ENCODE data around the gene ZNF513. TPM values are rescaled to one million over a fixed set of nuclear protein-coding genes. Genes with fewer than 3 reads are reported as not detected.
"Not testable (repeated sequence)": the region's sequence is repeated elsewhere in the genome, so short reads cannot be mapped to it uniquely, and the experiment has no call there.

The ZNF513 gene, protein sequence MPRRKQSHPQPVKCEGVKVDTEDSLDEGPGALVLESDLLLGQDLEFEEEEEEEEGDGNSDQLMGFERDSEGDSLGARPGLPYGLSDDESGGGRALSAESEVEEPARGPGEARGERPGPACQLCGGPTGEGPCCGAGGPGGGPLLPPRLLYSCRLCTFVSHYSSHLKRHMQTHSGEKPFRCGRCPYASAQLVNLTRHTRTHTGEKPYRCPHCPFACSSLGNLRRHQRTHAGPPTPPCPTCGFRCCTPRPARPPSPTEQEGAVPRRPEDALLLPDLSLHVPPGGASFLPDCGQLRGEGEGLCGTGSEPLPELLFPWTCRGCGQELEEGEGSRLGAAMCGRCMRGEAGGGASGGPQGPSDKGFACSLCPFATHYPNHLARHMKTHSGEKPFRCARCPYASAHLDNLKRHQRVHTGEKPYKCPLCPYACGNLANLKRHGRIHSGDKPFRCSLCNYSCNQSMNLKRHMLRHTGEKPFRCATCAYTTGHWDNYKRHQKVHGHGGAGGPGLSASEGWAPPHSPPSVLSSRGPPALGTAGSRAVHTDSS
- total RNA-seq (2014; rRNA removed; shearing (Covaris generic)) = 2.4 and 3.1 TPM in 2 replicates
- 8.6 and 9.5 TPM in 2 replicates for polyA plus RNA-seq (2015; cell fraction: cytosol; rRNA removed)
- 23.8 and 31.5 TPM in 2 replicates for polyA plus RNA-seq (2015; cell fraction: nucleus; rRNA removed)

DNA sequence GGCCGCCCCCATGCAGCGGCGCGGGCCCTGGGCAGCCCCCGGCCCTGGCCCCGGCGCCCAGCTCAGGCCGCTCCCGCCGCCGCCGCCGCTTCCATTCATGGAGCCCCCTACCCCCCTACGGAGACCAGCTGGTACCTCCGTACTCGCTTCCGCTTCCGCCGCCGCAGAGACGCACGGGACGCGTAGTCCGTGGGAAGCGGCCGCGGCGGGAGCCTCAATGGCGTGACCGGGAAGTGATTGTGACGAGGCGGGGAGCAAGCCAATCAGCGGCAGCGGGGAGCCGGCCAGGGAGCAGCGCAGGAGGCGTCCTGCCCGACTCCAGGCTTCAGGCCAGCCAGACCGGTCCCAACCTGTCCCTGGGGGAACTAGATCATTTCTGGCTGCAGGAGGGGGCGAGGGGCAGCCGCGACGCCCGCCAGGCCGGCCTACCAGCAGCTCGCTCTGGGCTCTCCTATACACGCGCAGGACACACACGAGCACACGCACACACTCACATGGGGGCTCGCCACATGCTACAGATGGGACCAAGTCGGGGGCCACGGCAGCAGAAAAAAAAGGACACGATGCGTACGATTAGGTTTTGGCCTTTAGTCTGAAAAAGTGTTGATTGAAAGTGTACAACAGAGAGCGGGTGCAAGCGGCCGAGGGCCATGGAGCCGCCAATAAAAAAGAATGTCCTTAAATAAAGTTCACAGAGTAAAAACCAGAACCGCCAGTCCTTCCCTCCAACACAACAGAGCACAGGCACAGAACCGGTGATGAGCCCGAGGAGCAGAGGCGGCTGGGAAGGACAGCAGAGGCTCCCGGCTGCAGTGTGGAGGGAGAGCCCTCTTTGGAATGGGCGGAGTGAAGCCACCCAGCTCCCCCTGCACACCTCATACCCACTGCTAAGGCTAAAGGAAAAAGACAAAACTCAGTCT is at the start of gene ZNF513:
Gene ZNF513, minus strand, starts transcription at position 109 of the 920 bp plus-strand sequence. CDS start 208 bp downstream, outside the sequence.
- peak; percentile 40 for DNase-seq (ENCODE audit: low read depth)

DNA sequence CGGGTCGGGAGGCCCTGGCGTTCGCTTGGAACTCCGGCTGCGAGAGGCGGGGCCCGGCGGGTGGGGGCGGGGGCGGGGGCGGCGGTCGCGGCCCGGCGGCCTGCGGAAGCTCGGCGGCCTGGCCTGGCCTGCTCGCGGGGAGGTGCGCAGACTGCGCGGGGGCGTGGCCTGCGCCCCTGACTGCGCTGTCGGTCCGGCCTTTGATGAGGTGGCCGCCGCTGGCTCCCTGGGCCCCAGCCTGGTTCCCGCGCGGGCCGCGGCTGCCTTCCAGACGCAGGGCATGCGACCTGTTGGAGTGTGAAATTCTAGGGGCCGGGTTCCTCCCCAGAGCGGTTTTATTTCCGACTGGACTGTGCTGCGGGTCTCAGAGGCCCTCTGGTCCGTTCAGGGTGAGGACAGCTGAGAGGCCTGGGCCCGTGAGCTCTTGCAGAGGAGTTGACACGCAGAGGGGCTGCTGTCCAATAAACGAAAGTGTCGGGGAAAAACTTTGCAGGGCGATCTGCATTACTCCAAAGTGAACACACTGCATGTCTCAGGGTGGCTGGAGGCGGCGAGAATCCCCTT is 48.5 kb upstream of the ZNF513 start:
- peak; percentile 85 for DNase-seq (ENCODE audit: low read depth)

DNA sequence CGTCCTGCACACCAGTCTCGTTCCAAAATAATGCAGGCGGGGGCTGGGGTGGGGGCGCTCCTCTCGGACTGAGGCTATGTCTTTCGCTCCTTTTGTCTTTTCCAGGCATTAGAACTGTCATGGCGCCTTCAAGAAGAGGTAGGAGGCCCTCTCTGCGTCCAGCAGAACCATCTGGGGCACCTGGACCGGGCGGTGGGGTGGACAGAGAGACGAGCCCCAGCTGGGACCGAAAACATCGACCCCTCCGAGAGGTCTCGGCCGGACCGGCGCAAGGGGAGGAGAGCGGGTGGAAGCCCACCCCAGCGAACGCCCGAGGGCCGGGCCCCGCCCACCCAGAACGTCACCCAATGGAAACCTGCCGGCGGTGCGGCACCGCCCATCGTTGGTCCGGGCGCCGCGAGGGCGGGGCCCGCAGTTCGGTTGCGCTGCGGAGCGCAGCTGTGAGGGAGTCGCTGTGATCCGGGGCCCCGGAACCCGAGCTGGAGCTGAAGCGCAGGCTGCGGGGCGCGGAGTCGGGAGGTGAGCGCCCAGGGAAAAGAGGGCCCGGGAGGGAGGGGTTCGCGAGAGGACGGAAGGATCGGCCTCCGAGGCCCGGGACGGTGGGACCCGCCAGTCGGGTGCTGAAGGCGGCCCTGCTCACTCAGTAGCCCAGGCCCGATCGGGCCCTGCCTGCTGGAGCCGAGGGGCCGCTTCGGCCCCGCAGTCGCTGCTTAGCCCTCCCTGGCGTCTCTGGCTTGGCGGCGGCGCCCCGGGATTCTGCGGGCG is 47.9 kb upstream of the ZNF513 start, which contains the start of gene NRBP1:
Gene NRBP1, plus strand, starts transcription at position 419 of the 765 bp plus-strand sequence. CDS start 4,643 bp downstream, outside the sequence.
- peak; percentile 85 for DNase-seq (ENCODE audit: low read depth)

DNA sequence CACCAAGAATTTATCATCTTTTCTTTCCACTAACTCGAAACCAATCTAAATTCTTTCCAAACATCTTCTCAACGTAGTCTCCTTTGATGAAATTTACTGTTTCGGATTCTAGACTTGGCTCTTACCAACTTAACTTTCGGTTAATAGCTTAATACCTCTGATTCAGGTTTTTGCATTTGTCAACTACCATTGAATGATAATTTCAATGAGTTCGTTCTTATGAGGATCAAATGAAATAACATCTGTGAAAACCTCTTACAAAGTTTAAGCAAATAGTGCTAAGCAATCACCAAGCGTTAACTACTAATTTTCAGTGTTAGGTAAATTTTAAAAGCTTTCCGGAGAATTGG is 47.3 kb upstream of the ZNF513 start:
- DNase-seq (ENCODE audit: low read depth) = no peak

DNA sequence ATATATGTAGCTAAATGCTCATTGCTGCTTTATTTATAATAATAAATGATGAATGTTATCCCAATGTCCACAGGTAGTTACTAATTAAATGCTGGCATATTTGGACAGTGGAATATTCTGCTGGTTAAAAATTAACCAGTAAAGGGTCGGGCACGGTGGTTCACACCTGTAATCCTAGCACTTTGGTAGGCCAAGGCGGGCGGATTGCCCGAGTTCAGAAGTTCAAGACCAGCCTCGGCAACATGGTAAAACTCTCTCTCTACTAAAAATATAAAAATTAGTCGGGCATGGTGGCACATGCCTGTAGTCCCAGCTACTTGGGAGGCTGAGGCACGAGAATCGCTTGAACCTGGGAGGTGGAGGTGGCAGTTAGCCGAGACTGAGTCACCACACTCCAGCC is 44.5 kb upstream of the ZNF513 start:
- DNase-seq (ENCODE audit: low read depth) = not testable (repeated sequence)

DNA sequence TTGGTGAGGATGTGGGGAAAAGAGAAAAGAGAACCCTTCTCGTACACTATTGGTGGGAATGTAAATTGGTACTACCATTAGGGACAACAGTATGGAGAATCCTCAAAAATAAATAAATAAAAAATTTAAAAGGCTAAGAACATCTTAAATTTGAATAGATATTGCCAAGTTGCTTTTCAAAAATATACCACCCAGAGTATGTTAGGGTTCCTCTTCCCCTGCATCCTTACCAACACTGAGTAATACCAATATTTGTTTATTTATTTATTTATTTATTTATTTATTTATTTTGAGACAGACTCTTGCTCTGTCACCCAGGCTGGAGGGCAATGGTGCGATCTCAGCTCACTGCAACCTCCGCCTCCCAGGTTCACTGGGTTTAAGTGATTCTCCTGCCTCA is 42.4 kb upstream of the ZNF513 start:
- no peak for DNase-seq (ENCODE audit: low read depth)

DNA sequence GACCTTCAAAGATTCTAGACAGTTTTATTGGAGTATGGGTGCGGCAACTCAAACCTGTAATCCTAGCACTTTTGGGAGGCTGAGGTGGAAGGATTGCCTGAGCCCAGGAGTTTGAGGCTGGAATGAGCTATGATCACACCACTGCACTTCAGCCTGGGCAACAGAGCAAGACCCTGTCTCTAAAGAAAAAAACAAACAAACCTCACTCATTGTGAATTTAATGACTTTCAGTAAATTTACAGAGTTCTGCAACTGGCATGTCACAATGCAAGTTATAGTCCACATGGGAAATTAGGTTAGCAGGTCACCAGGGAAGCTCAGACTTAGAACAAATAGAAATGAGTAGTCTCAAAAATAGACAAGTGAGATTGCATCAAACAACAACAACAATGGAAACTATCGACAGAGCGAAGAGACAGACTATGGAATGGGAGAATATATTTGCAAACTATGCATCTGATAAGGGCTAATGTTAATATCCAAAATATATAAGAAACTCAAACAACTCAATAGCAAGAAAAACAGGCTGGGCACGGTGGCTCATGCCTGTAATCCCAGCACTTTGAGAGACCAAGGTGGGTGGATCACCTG is 41.2 kb upstream of the ZNF513 start:
- DNase-seq (ENCODE audit: low read depth) = no peak

DNA sequence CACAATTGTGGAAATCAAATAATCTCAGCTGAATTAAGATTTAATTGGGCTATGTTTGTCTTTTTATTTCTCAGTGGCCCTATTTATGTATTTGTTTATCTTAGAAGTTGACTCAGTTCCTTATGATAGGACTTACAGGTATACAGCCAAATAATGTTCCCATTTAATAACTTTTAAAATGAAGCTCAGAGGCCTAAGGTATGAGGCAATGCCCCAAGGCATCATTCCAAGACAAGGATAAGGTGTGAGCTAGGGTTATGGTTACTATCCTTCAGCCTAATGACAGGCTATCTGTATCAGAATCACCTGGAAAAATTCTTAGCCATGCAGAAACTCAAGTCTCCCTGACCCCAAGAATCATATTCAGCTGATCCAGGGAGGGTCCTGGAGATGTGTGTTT is 40.5 kb upstream of the ZNF513 start:
- DNase-seq (ENCODE audit: low read depth) = no peak

DNA sequence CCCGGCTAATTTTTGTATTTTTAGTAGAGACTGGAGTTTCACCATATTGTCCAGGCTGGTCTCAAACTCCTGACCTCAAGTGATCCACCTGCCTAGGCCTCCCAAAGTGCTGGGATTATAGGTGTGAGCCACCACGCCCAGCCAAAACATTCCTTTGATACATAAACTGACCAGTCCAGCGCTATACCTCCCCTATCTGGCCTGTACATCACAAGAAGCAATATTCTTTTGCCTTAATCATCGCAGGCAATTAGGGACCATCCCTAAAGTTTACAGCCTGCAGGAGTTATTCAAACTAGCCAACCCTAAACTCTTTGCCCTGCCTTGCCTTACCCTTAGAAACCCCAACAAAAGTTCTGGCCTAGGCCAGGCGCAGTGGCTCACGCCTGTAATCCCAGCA is 35.6 kb upstream of the ZNF513 start:
- DNase-seq (ENCODE audit: low read depth) = no peak

DNA sequence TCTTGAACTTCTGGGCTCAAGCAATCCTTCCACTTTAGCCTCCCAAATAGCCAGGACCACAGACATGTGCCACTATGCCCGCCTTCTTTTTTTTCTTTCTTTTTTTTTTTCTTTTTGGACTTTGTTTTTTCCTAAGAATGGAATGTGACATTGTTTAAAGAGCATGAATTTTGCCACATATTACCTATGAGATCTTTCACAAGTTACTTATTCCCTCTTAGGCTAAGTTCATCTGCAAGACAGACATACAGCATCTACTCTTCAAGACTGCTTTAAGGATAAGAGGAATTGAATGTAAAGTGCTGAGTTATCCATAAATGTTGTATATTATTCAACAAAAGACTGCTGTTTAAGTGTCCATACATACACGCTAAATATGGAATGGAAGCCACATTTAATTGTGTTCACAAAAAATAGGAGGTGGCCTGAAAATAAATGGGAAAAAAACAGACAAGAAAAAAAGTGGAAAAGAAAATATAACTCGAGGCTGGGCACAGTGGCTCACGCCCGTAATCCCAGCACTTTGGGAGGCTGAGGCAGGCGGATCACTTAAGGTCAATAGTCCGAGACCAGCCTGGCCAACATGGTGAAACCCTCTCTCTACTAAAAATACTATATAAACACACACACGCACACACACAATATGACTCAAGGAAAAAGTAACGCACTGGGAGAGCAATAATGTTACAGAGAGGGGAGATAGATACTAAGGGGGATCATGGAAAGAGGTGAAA is 32.1 kb upstream of the ZNF513 start:
- no peak for DNase-seq (ENCODE audit: low read depth)

DNA sequence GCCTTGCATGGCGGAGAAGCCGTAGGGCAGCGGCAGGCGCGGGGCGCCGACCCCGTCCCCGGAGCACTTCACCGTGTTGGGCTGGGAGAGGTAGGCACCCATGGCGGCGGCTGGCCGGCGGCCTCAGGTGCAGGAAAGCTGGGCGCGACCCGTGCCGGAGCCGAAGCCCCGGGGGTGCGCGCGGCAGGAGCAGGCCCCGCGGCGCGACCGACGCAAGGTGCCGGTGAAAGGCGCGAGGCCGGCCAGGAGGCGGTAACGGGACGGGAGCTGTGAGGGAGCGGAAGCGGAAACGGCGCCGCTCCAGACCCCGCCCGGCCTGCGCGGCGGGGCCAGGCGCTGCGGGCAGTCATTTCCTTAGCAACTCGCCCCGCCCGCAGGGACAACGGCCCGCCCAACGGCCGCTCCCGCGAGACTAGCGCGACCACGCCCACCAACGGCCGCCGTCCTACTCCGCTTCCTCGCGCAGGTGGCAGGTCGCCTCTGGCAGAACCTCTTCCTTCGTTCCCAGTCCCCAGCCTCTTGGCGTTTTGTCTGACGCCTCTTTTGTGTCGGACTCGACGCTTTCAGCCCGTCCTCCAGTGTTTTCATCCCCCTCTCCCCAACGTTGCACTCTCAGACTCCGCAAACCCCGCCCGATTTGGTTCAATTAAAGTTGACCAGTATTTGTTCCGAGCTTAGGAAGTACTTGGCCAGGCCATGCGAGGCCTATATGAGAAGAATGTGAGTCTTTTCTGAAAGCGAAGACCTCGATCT is 29.0 kb upstream of the ZNF513 start, which contains the start of gene PPM1G:
Gene PPM1G, minus strand, starts transcription at position 271 of the 753 bp plus-strand sequence. Its CDS starts 169 bp downstream, at position 102.
- DNase-seq (ENCODE audit: low read depth) = peak; percentile 94

DNA sequence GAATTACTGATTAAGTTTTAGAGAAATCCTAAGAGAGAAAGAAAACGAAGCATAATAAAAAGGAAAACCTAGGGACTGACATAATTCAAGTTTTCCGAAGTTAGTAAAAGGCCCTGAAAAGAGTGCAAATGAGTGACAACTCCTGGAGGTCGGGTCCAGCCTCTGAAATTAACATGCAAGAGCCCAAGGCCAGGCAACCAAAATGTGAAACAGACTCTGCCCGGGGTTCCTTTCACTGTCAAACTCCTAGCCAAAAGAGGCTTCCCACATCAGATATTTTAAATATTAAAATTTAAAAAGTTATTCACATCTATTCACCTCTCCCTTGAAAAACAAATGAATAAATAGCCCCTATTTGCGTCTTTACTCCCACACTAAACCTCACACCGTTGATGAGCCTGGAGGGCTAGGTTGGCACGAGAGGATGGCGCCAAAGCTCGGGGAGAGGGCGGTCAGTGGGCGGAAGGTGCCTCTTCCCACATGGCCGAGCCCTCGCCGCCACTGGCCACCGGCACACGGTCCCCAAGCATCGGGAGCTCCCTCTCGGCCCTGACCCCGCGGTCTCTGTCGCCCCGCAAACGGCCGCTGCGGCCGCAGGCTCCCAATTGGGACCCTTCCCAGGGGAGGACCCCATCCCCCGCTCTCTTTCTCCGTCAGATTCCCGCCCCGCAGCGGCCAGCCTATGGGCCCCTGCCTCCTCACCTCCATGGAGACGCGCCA is 28.2 kb upstream of the ZNF513 start:
- no peak for DNase-seq (ENCODE audit: low read depth)

DNA sequence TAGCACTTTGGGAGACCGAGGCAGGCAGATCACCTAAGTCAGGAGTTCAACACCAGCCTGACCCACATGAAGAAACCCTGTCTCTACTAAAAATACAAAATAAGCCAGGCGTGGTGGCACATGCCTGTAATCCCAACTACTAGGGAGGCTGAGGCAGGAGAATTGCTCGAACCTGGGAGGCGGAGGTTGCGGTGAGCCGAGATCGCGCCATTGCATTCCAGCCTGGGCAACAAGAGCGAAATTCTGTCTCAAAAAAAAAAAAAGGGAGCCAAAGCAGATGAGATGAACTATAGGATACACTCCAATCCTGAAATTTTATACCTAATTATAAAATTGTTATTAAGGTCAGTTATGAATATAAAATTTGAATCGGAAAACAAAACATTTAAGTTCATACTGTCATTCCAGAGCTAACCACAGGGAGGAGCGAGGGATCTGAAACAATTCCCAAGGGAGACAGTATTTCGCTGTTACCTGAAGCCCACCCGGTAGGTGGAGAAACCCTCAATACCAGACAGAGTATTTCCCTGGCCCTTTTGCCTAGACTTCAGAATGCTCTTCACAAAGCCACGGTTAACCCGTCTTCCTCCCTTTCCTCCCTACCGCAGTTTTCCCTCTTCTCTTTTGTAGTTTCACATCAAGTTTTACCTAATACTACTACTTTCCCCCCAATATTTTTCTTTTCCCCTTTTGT is 27.4 kb upstream of the ZNF513 start:
- peak; percentile 53 for DNase-seq (ENCODE audit: low read depth)

DNA sequence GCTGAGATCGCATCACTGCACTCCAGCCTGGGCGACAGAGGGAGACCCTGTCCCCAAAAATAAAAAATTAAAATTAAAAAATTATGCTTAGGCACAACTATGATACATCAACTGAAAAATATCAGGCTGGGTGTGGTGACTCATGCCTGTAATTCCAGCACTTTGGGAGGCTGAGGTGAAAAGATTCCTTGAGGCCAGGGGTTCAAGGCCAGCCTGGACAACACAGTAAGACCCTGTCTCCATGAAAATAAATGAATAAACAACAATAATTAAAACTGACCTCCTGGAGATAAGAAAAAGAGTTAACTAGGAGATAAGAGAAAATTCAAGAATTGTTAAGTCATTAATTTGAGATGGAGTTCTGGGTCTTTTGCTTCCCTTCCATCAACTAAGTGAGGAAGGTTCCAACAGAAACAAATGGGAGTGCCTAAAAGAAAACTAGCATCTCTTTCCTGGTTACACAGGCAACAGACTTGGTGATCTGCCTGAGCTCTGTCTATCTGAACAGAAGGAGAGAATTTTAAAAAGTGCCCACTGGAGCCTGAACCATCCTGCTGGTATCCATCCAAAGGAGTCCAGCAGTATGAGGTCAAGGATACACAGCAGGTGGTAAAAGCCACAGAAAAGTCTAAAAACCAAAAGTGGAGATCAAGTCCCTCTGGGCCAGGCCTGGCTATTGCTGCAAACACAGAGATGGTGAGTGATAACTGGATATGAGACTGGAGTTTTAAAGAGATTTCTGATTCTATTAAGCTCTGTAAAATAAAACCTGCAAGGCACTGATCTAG is 20.0 kb upstream of the ZNF513 start:
- DNase-seq (ENCODE audit: low read depth) = no peak

DNA sequence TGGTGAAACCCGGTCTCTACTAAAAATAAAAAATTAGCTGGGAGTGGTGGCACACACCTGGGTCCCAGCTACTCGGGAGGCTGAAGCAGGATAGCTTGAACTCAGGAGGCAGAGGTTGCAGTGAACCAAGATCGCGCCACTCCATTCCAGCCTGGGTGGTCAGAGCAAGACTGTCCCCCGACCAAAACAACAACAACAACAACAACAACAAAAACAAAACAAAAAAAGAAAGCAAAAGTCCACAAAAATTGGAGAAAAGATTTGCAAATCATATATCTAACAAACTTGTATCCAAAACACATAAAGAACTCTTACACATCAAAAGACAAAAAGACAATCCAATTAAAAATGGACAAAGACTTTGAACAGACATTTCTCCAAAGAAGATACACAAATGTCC is 18.4 kb upstream of the ZNF513 start:
- no peak for DNase-seq (ENCODE audit: low read depth)

DNA sequence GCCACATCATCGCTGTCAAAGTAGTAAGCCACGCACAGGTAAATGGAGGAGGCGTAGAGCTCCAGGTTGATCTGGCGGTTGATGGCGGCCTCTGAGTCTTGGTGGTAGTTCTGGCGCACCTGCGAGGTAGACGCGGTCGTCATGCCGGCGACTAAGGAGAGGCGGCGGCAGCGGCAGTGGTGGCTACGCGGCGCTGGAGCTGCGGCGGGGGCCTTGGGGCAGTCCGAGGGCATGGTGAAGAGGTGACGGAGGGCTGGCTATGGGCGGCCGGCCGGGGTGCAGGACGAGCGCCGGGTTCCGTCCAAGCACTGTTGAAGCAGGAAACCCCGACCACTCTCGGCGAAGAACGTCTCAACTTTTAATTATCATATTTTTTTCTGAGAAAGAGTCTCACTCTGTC is 12.7 kb upstream of the ZNF513 start:
- no peak for DNase-seq (ENCODE audit: low read depth)
